ENCODE data around the gene TJP1.
"Not testable (repeated sequence)": the region's sequence is repeated elsewhere in the genome, so short reads cannot be mapped to it uniquely, and the experiment has no call there.

The TJP1 gene

GRCh38 chr15:29731865-29732264 lies 90.4 kb downstream of the TJP1 start:
- no peak for DNase-seq (ENCODE audit: low read depth)
- TF ChIP-seq, protein P1, sequence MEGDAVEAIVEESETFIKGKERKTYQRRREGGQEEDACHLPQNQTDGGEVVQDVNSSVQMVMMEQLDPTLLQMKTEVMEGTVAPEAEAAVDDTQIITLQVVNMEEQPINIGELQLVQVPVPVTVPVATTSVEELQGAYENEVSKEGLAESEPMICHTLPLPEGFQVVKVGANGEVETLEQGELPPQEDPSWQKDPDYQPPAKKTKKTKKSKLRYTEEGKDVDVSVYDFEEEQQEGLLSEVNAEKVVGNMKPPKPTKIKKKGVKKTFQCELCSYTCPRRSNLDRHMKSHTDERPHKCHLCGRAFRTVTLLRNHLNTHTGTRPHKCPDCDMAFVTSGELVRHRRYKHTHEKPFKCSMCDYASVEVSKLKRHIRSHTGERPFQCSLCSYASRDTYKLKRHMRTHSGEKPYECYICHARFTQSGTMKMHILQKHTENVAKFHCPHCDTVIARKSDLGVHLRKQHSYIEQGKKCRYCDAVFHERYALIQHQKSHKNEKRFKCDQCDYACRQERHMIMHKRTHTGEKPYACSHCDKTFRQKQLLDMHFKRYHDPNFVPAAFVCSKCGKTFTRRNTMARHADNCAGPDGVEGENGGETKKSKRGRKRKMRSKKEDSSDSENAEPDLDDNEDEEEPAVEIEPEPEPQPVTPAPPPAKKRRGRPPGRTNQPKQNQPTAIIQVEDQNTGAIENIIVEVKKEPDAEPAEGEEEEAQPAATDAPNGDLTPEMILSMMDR (IDR thresholded peaks at IDR 0.05; ENCODE audit: insufficient read depth, low read depth, low read length, missing control alignments) = no peak
- no peak overlapping the region for H3K4me3 ChIP-seq (ENCODE audit: low read depth, low read length)

DNA sequence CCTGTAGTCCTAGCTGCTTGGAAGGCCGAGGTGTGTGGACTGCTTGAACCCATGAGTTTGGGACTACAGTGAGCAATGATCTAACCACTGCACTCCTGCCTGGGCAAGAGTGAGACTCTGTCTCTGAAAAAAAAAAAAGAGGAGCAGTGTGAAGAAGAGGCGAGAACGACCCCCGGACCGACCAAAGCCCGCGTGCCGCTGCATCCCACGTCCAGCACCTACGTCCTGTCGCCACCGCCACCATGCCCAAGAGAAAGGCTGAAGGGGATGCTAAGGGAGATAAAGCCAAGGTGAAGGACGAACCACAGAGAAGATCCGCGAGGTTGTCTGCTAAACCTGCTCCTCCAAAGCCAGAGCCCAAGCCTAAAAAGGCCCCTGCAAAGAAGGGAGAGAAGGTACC lies 91.8 kb downstream of the TJP1 start:
- not testable (repeated sequence) for DNase-seq (ENCODE audit: low read depth); H3K4me3 ChIP-seq (ENCODE audit: low read depth, low read length)

- TF ChIP-seq, protein P1 (IDR thresholded peaks at IDR 0.05; ENCODE audit: insufficient read depth, low read depth, low read length, missing control alignments) = no peak
- no peak for DNase-seq (ENCODE audit: low read depth)
- H3K4me3 ChIP-seq (ENCODE audit: low read depth, low read length) = no peak overlapping the region
These were observed 93.8 kb downstream of the TJP1 start for GRCh38 chr15:29728418-29728817.

DNA sequence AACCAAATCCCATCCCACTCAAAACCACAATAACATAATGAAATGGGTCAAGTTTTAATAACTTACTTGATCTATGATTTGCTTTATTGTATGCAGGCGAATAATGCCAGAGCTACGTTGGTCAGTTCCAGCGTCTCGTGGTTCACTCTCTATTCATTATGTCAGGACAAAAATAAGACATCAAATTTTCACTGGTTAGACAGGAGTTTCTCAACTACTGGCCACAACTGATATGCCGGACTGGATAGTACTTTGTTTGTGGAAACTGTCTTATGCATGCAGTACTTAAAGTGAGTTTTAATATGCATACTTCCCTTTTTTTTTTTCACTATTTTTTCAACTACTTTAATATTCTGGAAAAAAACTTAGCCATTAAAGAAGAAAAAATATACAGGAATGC lies 94.4 kb downstream of the TJP1 start:
- H3K4me3 ChIP-seq (ENCODE audit: low read depth, low read length) = no peak overlapping the region
- no peak for DNase-seq (ENCODE audit: low read depth)
- TF ChIP-seq, protein P1 (IDR thresholded peaks at IDR 0.05; ENCODE audit: insufficient read depth, low read depth, low read length, missing control alignments) = no peak

- DNase-seq (ENCODE audit: low read depth) = no peak
- H3K4me3 ChIP-seq (ENCODE audit: low read depth, low read length) = no peak overlapping the region
- TF ChIP-seq, protein P1 (IDR thresholded peaks at IDR 0.05; ENCODE audit: insufficient read depth, low read depth, low read length, missing control alignments) = no peak
These were observed 95.7 kb downstream of the TJP1 start for GRCh38 chr15:29726553-29726952.

- DNase-seq (ENCODE audit: low read depth) = no peak
- TF ChIP-seq, protein P1 (IDR thresholded peaks at IDR 0.05; ENCODE audit: insufficient read depth, low read depth, low read length, missing control alignments) = no peak
- H3K4me3 ChIP-seq (ENCODE audit: low read depth, low read length) = no peak overlapping the region
These were observed 98.2 kb downstream of the TJP1 start for GRCh38 chr15:29724026-29724425.

DNA sequence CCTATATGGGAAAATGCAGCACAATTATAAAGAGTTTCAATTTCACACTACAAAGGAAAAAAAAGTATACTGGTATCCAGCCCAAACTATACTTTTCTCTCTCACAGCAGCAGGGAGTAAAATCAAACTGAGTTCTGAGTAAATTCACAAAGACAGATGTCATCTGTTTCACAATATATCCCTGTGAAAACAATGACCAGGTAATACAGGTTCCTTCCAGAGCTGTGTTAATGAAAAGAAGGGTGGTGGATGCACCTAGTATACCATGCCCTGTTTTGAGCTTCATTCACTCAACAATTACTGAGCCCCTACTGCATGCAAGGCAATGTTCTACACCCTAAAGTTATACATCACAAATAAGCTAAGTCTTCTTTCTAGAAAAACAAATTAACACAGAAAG lies 108.5 kb downstream of the TJP1 start:
- no peak for DNase-seq (ENCODE audit: low read depth)
- TF ChIP-seq, protein P1 (IDR thresholded peaks at IDR 0.05; ENCODE audit: insufficient read depth, low read depth, low read length, missing control alignments) = no peak
- H3K4me3 ChIP-seq (ENCODE audit: low read depth, low read length) = no peak overlapping the region

All from GM12865 (cell line).